ENCODE measurements around the gene DBH.

Gene DBH

DNA sequence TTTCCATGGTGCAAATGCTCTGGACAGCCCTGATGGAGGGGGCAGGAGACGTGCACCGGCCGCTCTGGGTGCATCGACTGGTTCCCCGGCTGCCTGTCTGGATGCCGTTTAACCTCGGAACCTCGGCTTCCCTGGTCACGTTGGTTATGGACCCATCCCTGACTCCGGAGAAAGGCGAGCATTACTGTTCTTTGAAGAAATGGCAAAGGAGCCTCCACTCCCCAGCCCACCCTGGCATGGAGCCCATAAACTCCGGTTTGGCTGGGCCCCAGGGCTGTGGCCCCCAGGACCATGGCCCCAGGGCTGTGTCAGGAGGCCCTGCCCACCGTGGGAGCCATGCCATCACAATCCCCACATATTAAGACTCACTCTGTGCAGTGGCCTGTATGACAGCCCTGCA lies 28.9 kb downstream of the DBH start:
- TF ChIP-seq, protein P1, sequence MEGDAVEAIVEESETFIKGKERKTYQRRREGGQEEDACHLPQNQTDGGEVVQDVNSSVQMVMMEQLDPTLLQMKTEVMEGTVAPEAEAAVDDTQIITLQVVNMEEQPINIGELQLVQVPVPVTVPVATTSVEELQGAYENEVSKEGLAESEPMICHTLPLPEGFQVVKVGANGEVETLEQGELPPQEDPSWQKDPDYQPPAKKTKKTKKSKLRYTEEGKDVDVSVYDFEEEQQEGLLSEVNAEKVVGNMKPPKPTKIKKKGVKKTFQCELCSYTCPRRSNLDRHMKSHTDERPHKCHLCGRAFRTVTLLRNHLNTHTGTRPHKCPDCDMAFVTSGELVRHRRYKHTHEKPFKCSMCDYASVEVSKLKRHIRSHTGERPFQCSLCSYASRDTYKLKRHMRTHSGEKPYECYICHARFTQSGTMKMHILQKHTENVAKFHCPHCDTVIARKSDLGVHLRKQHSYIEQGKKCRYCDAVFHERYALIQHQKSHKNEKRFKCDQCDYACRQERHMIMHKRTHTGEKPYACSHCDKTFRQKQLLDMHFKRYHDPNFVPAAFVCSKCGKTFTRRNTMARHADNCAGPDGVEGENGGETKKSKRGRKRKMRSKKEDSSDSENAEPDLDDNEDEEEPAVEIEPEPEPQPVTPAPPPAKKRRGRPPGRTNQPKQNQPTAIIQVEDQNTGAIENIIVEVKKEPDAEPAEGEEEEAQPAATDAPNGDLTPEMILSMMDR (IDR thresholded peaks at IDR 0.05): no peak

DNA sequence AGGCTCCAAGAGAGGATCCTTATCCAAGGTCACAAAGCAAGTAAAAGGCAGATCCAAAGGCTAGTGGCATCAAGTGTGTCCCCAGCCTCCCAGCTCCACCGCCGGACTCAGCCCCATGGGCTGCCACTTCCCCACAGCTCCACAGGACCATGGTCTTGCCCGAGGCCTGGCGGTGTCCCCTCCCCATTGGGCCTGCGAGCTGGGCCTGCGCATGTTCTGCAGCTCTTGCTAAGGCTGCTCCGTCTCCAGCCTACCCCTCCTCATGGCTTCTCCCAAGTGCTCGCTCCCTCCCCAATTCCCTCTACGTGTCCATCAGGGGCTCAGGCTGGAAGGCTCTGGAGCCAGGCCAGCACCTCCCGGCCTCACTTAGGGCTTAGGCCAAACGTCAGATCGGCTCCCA lies 29.4 kb downstream of the DBH start:
- TF ChIP-seq, protein P1 (IDR thresholded peaks at IDR 0.05): no peak

GRCh38 chr9:133666387-133666786 lies 30.2 kb downstream of the DBH start:
- TF ChIP-seq, protein P1 (IDR thresholded peaks at IDR 0.05): no peak

DNA sequence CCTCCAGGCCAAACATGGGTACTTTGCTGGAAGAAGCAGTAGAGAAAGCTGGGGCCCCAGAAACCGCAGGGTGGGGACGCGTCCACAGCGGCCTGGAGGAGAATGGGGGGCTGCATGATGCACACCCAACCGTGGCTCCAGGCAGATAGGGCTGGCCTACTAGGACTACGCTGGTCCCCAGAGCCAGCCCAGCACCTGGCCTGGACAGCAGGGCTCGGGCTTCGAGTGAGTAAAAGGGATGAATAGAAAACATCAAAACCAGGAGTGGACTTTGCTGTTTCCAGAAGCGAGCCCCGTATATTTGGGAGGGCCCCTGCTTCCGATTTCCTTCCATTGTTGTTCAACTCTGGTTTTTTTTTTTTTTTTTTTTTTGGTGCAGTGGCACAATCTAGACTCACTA lies 30.7 kb downstream of the DBH start:
- TF ChIP-seq, protein P1 (IDR thresholded peaks at IDR 0.05): no peak

DNA sequence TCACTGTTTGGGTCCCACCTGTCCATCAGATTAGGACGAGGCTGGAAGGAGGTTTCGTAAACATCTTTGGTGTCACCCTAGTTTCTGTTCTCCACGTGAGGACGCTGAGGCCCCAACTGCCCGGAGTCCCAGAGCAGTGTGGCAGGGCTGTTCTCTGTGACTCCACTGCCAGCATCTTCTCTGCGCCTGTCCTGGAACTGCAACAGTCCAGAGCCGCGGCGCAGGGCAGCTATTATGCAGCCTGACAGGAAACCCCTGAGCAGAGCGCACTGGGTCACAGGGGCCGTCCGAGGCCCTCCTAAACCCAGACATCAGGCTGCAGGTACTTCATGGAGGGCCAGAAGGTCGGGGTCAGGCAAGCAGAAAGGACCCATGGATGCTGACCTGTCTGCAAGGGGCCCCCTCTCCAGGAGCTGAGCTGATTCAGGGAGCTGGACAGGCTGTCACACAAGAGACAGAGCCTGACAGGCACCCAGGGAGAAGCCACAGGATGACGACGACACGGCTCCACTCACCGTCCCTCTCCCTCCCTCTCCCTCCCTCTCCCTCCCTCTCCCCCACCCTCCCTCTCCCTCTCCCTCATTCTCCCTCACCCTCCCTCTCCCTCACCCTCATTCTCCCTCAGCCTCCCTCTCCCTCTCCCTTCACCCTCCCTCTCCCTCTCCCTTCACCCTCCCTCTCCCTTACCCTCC lies 31.7 kb downstream of the DBH start:
- TF ChIP-seq, protein P1 (IDR thresholded peaks at IDR 0.05): no peak

DNA sequence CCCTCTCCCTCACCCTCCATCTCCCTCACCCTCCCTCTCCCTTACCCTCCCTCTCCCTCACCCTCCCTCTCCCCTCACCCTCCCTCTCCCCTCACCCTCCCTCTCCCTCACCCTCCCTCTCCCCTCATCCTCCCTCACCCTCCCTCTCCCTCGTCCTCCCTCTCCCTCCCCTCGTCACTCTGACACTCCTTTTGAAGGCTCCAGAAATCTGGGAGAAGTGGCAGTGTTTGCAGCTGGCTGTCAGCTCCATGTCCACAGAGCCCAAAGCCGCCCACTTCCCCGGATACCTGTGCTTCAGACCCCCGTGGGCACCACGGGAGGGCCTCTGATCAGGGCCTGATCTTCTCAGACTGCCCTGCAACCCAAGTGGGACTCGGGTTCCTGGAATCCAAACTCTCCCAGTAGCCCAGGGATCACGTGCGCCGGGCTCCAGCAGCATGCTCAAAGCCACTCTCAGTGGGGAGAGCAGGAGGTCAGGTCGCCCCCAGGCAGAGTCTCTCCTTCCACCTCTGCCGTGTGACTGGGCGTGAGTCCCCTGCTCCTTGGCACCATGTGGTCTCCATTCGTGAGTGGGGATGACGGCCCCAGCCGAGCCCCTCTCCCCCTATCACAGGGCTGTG lies 33.1 kb downstream of the DBH start:
- TF ChIP-seq, protein P1 (IDR thresholded peaks at IDR 0.05): no peak

DNA sequence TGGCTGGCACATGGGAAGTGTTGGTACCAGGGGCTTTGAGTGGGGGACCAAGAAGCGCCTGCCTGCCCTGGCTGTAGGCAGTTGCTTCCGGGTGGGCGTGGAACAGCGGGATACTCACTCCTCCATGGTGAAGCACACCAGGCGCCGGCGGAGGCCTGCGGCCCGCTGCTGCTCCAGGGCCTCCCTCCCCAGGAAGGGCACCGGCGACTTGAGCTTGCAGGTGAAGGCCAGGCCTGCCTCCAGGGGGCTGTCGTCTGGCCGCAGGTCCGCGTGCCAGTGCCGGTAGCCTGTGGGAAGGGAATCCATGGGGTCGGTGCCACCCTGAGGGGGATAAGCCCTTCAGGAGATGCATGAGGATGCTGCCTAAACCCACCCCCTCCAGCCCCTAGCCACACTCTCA lies 34.3 kb downstream of the DBH start:
- TF ChIP-seq, protein P1 (IDR thresholded peaks at IDR 0.05): no peak

Data from LNCAP (cell line).